Spleen (tissue), 11 donors: ENCODE results near the gene C2CD2. TPM values are rescaled to one million over a fixed set of nuclear protein-coding genes. Genes with fewer than 3 reads are reported as not detected.

Experiments used
- DNase-seq: peaks from one replicate; pipeline ENCODE4 v3.0.0-alpha.2; 2020
- H3K27ac ChIP-seq, 8 donors: fragments of 200-600 bp; sonication (generic) in 7 of 8; 1 replicate in 4 of 8; 2 replicates in 4 of 8; pipeline versions ENCODE4 v1.5.0 to v1.8.0; 2016 to 2021; ENCODE audit warnings: inconsistent platforms in 4 of 8, mild to moderate bottlenecking in 4 of 8, moderate library complexity in 1 of 8
- H3K27me3 ChIP-seq, 7 donors: fragments of 200-600 bp; sonication (generic) in 6 of 7; replicated peaks in 1 of 7; 1 replicate in 4 of 7; 2 replicates in 3 of 7; pipeline versions ENCODE4 v1.5.0 to v1.8.0; 2016 to 2021; ENCODE audit warnings: inconsistent platforms in 3 of 7, mild to moderate bottlenecking in 1 of 7
- H3K36me3 ChIP-seq, 6 donors: fragments of 200-600 bp; sonication (generic) in 5 of 6; 1 replicate in 4 of 6; 2 replicates in 2 of 6; pipeline versions ENCODE4 v1.5.0 to v1.8.0; 2016 to 2021; ENCODE audit warnings: inconsistent platforms in 2 of 6
- H3K4me1 ChIP-seq, 6 donors: fragments of 200-600 bp; sonication (generic) in 5 of 6; 1 replicate in 3 of 6; 2 replicates in 3 of 6; pipeline versions ENCODE4 v1.5.0 to v1.8.0; 2016 to 2021; ENCODE audit warnings: inconsistent platforms in 3 of 6
- H3K4me3 ChIP-seq, 8 donors: fragments of 200-600 bp; sonication (generic) in 7 of 8; 1 replicate in 4 of 8; 2 replicates in 4 of 8; pipeline versions ENCODE4 v1.5.0 to v1.8.0; 2016 to 2021; ENCODE audit warnings: inconsistent platforms in 4 of 8, mild to moderate bottlenecking in 4 of 8, moderate library complexity in 2 of 8
- H3K9me3 ChIP-seq, 8 donors: fragments of 200-600 bp; sonication (generic) in 7 of 8; 1 replicate in 4 of 8; 2 replicates in 4 of 8; pipeline versions ENCODE4 v1.5.0 to v1.8.0; 2016 to 2021; ENCODE audit warnings: inconsistent platforms in 4 of 8
- CTCF ChIP-seq, 11 experiments: fragments of 200-600 bp in 7 of 11; fragments of 450-650 bp in 4 of 11; sonication (generic) in 4 of 11; IDR thresholded peaks in 8 of 11; conservative IDR thresholded peaks in 3 of 11; 1 replicate in 7 of 11; 2 replicates in 4 of 11; pipeline versions ENCODE4 v1.4.0 to v1.8.0; 2016 to 2021; ENCODE audit warnings: antibody characterized with exemption in 11 of 11, inconsistent platforms in 4 of 11, mild to moderate bottlenecking in 1 of 11
- POLR2A ChIP-seq, 3 donors: fragments of 450-650 bp; IDR thresholded peaks; one replicate each; pipeline ENCODE4 v1.5.1; 2017; ENCODE audit warnings: antibody characterized with exemption in 3 of 3, mild to moderate bottlenecking in 1 of 3
- POLR2AphosphoS5 ChIP-seq, 3 donors: sonication (generic); formaldehyde crosslinking; IDR thresholded peaks; one replicate each; pipeline ENCODE4 v1.5.1; 2017; ENCODE audit warnings: antibody characterized with exemption in 3 of 3
- WGBS, 5 donors: extraction: QIAGEN DNeasy Blood & Tissue Kit in 3 of 5; methylation state at CpG; one replicate each; pipeline versions ENCODE4 v1.1.5 to v1.1.7; 2013 to 2018; 5-methylcytosine and 5-hydroxymethylcytosine counted together
- intact Hi-C: fragments of 100-400 bp; cut with DNase I; formaldehyde crosslinking; loops from one replicate; pipeline ENCODE4 v1.15.0; 2023; ENCODE audit warnings: low total_unique reads
- polyA plus RNA-seq, 3 donors: library from polyadenylated mRNA; stranded (reverse); fragments of 200-250 nt; gene quantifications; one replicate each; pipeline ENCODE4 v1.2.1, GENCODE V29; 2013
- total RNA-seq, 7 donors: library from RNA; depleted of rRNA in 3 of 7; stranded (reverse); fragments of >200 nt in 3 of 7; fragmentation: NEBNext Ultra II Directional in 4 of 7; extraction: Animal tissue kit (Norgen Biotek cat#: 25700) in 4 of 7; gene quantifications; one replicate each; pipeline versions ENCODE4 v1.1.0 to v1.2.1, GENCODE V29; 2016 to 2021
- donor health status: healthy with polysubstance abuse.
- donor health status: DM: no; HTN: no; CAD: no; lungs with moderate emphysema.
- donor health status: DM: no; HTN: no; CAD: no.
- donor health status: Bipolar disorder and iron deficiency.
- donor health status: healthy.
- donor health status: DM: no; HTN: no; CAD: no.
- donor health status: DM: yes; HTN: yes; CAD: no.

C2CD2 gene
- total and polyA plus RNA-seq, 10 donors: 12.9 to 163 (median 98.9) TPM

GRCh38 chr21:41846033-41846317 lies 107.8 kb downstream of the C2CD2 start:
- peak; percentile 22 for DNase-seq
- intact Hi-C loops: no loop called here
- WGBS, 5 donors: 87 to 90% (median 88%) methylated on average over 6 of the region's 6 CpGs

GRCh38 chr21:41845310-41846032 lies 108.3 kb downstream of the C2CD2 start:
- Histone ChIP-seq H3K9me3 (peaks cover 0 to 14% (median 13%) of the 10 kb centered on the region in 8 donors), H3K4me3 (no peak overlapping the region), H3K4me1 (no peaks in the 10 kb centered on the region), H3K36me3 (peaks cover 0 to 66% (median 4%) of the 10 kb centered on the region in 6 donors), H3K27ac (no peak overlapping the region), H3K27me3 (no peaks in the 10 kb centered on the region)
- TF ChIP-seq POLR2AphosphoS5 (IDR thresholded peaks at IDR 0.05) (no peak), POLR2A (IDR thresholded peaks at IDR 0.05) (no peak), CTCF (IDR thresholded peaks at IDR 0.05 in 8 of 11, conservative IDR thresholded peaks at IDR 0.05 in 3 of 11) (no peak)
- WGBS, 5 donors: 86 to 94% (median 92%) methylated on average over 14 to 21 of the region's 21 CpGs
- peak; percentile 45 for DNase-seq
- intact Hi-C loops: no loop called here

More at GRCh38 chr21:41846033-41846317, 107.8 kb downstream of the C2CD2 start:
- H3K27me3 ChIP-seq: no peaks in the 10 kb centered on the region
- TF ChIP-seq POLR2A (IDR thresholded peaks at IDR 0.05) (no peak), POLR2AphosphoS5 (IDR thresholded peaks at IDR 0.05) (no peak), CTCF (IDR thresholded peaks at IDR 0.05 in 8 of 11, conservative IDR thresholded peaks at IDR 0.05 in 3 of 11) (no peak)
- no peak overlapping the region for H3K4me3 ChIP-seq
- peaks cover 0 to 9% (median 8%) of the 10 kb centered on the region in 8 donors for H3K9me3 ChIP-seq
- no peaks in the 10 kb centered on the region for H3K4me1 ChIP-seq
- peaks cover 0 to 66% (median 4%) of the 10 kb centered on the region in 6 donors for H3K36me3 ChIP-seq
- no peak overlapping the region for H3K27ac ChIP-seq

GRCh38 chr21:41843584-41843983 lies 110.2 kb downstream of the C2CD2 start:
- intact Hi-C loops: no loop called here
- 94 to 98% (median 96%) methylated on average over 2 of the region's 2 CpGs for WGBS, 5 donors
- no peak overlapping the region for H3K27ac ChIP-seq
- no peaks in the 10 kb centered on the region for H3K27me3 ChIP-seq
- TF ChIP-seq CTCF (IDR thresholded peaks at IDR 0.05 in 8 of 11, conservative IDR thresholded peaks at IDR 0.05 in 3 of 11) (no peak), POLR2A (IDR thresholded peaks at IDR 0.05) (no peak), POLR2AphosphoS5 (IDR thresholded peaks at IDR 0.05) (no peak)
- peaks cover 0 to 63% (median 15%) of the 10 kb centered on the region in 6 donors for H3K36me3 ChIP-seq
- peak; percentile 32 for DNase-seq
- peaks cover 0 to 15% (median 14%) of the 10 kb centered on the region in 8 donors for H3K9me3 ChIP-seq
- H3K4me1 ChIP-seq: no peaks in the 10 kb centered on the region
- no peak overlapping the region for H3K4me3 ChIP-seq

GRCh38 chr21:41840880-41841279 lies 112.9 kb downstream of the C2CD2 start:
- Histone ChIP-seq H3K27ac (no peak overlapping the region), H3K9me3 (peaks cover 0 to 15% (median 14%) of the 10 kb centered on the region in 8 donors), H3K36me3 (peaks cover 0 to 63% (median 30%) of the 10 kb centered on the region in 6 donors), H3K4me1 (peaks cover 0 to 4% (median 0%) of the 10 kb centered on the region in 6 donors), H3K27me3 (no peaks in the 10 kb centered on the region), H3K4me3 (no peak overlapping the region)
- no peak for DNase-seq
- no peak for TF ChIP-seq POLR2AphosphoS5 (IDR thresholded peaks at IDR 0.05)
- no peak for TF ChIP-seq CTCF (IDR thresholded peaks at IDR 0.05 in 8 of 11, conservative IDR thresholded peaks at IDR 0.05 in 3 of 11)
- TF ChIP-seq POLR2A (IDR thresholded peaks at IDR 0.05): no peak
- 94 to 100% (median 98%) methylated on average over 1 of the region's 1 CpG for WGBS, 5 donors
- intact Hi-C loops: no loop called here
